OCI-M2 (cell line): ENCODE data around the gene RRAS.

Experiments
- DNase-seq: peaks from one replicate; lab custom pipeline; 2025; ENCODE audit not compliant: unreplicated experiment; lab: John Stamatoyannopoulos, UW

The RRAS gene

DNA sequence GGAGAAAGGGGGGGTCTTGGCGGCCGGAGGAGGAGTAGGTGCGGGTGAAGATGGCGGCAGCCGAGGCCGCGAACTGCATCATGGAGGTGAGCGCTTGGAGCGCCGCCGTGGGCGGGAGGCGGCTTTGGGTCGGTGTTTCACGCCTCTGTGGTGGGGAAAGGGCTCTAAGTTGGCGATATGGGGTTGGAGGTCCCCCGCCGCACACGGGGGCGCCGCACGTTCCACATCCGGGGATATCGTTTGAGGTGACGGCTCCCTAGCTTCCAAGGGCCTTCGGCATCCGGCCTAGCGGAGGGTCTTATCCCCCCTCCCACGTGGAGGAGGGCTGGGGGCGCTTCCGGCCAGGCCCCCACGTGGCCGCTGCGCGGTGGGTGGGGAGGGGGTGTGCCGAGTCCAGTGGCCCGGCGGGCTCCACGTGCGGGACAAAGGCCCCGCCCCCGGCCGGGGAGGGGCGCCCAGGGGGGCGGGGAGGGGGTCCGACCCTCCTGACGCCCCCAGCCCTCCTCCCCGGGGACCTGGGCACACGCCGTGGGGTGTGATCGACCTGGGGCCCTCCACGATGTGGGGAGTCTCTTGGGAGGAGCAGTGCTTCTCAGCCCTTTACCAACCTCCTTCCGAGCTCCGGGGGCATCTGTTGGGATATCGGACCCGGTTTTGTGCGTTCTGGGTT is 37.4 kb upstream of the RRAS start, which contains the start of gene PRMT1:
Gene PRMT1, plus strand, starts transcription at position 41 of the 670 bp plus-strand sequence. Its CDS starts 10 bp downstream, at position 51.
- no peak for DNase-seq

- DNase-seq = peak; percentile 99
Observed at GRCh38 chr19:49676784-49677230, 36.9 kb upstream of the RRAS start.

DNA sequence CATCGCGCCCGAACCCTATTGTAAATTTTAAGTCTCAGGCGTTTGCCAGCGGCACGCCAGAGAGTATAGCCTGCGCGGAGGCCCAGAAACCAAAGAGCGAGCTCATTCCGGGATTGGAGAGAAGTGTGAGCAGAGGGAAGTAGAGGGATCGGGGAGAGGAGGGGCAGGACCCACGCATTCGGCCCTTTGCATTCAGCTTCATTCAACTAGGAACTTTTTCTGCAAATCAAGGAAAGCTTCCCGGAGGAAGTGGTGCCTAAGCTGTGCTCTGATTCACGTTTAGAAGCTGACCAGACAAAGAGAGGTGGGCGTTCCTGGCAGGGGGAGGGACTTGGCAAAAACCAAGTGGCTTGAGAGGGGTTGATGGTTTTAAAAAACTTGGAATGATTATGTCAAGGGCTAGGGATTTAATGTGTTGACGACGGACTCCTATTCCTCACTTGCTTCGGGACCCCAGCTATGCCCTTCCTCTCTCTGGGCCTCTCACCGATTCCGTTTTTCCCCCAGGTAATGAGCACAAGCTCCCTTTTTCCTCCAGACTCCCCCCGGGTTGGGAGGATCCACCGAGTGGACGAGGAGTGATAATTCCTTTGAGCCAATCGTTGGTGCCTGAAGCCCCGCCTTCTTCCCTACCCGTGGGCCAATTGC is 36.3 kb upstream of the RRAS start:
- DNase-seq = peak; percentile 98

DNA sequence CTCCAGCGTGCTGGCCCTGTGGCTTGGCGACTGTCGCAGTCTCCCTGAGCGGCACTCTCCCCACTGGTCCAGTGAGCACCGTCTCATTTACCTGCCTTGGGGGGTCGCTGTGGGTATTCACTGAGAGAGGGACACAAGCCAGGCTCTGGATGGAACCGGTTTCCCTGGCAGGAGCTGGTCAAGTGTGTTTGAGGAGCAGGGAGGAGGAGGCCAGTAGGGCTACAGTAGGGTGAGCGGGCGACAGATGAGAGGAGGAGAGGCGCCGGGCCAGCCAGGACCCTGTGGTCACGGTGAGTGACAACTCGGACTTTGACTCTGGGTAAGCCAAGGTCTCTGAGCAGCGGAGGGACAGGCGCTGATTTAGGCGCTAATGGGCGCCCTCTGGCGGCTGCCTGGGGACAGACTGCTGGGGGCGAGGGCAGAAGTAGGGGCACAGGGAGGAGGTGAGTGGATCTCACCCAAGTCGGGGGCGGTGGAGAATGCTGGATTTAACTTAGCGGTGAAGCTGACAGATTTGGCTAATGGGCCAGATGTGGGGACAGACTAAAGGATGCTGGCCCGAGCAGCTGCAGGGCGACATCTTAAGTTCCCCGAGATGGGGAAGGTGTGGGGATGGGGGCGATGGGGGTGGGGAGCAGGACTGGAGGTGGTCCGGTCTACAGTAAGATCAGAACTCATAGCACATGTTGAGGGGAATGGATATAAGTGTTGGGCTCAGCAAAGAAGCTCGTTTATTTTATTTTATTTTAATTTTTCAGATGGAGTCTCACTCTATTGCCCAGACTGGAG is 32.4 kb upstream of the RRAS start:
- no peak for DNase-seq

DNA sequence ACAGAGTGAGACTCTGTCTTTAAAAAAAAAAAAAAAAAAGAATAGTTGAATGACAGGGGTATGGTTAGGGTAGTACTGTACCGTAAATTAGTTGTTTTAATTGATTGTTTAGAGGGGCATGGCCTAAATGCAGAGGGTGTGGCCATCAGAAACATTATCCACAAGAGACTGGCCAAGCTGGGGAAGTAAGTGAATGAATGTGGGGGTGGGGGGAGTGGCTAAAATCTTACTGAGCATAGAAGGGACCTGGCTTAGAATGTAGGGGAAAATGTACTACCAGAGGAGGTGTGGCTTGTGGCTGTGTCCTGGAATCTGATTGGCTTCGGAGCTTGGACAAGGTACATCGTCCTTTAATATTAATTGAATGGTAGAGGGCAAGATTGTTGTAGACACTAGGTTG is 29.6 kb upstream of the RRAS start:
- DNase-seq = no peak

DNA sequence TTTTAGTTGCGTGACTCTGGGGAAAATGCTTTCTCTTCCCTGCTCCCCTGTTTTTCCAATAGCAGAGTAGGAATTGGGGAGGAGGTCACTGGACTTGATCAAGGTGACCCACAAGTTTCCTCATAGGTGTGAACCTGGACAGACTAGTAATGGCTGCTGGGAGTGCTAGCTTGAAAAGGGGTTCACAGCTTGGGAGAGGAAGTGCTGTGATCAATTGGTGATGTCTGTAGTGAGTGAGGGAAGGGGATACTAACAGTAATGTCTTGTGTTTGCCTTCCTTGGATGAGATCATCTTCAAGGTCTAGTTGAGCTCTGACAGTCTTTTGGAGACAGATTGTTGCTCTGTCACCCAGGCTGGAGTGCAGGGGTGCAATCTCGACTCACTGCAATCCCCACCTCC is 27.5 kb upstream of the RRAS start:
- DNase-seq = no peak

GRCh38 chr19:49666120-49666444 is 26.1 kb upstream of the RRAS start:
- DNase-seq = no peak

GRCh38 chr19:49665351-49666119 is 25.6 kb upstream of the RRAS start, which contains the start of the genes BCL2L12 and IRF3:
Gene BCL2L12, plus strand, starts transcription at chr19:49665933. Its CDS starts 760 bp downstream, at chr19:49666693.
Gene IRF3, minus strand, starts transcription at chr19:49665857. Its CDS starts 1,019 bp downstream, at chr19:49664838.
- DNase-seq = peak; percentile 80

GRCh38 chr19:49665036-49665350 is 25.1 kb upstream of the RRAS start:
- DNase-seq = no peak

DNA sequence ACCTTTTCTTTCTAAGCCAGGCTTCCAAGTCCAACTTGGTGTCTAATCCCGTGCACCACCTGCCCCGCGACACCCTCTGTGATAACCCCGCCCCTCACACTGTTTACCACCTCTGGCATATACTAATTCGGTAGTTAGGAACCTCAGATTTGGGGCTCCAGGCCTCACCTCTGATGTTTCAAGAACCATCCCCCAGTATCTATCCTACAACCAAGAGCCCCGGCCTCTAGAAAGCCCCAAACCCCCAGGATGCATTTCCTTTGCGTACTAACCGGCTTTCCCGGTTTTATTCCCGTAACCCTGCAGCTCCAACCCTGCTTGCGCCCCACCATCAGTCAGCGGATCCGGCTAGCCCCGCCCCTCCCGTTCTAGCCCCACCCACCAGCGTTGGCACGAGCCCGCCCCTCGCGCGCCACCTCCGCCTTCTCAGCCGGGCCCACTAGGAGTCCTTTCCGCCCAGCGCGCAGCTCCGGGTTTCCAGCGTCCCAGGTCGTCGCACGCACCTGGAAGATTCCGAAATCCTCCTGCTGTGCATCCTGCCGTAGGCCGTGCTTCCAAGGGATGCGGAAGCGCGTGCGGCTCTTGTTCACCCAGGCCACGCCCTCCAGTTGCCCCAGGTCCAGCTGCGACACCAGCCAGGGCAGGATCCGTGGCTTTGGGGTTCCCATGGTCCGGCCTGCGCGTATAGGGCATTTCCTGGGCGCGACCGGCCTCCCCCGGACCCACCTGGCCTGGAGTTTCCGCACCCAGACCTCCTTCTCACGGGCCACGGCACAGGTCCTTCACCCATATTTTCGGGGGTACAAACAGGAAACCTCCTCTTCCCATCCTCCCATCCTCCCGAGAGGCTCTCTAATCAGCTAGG is 24.5 kb upstream of the RRAS start:
- peak; percentile 55 for DNase-seq

- DNase-seq = no peak
Observed at GRCh38 chr19:49663224-49663623, 23.3 kb upstream of the RRAS start.

DNA sequence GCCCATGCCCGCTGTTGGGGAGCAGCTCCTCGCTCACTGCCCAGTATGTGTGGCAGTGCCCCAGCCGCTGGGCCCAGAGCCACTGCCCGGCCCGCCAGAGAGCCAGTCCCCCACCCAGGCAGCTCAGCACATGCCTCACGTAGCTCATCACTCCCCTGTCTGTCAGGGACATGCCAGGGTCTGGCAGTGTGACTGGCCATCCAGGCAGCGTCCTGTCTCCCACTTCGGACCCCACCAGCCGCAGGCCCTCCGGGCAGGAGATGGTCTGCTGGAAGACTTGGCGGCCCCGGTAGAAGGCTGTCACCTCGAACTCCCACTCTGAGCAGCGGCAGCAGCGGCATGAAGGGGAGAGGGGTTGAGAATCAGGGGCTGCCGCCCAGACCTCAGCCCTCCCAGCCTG is 22.1 kb upstream of the RRAS start:
- no peak for DNase-seq

DNA sequence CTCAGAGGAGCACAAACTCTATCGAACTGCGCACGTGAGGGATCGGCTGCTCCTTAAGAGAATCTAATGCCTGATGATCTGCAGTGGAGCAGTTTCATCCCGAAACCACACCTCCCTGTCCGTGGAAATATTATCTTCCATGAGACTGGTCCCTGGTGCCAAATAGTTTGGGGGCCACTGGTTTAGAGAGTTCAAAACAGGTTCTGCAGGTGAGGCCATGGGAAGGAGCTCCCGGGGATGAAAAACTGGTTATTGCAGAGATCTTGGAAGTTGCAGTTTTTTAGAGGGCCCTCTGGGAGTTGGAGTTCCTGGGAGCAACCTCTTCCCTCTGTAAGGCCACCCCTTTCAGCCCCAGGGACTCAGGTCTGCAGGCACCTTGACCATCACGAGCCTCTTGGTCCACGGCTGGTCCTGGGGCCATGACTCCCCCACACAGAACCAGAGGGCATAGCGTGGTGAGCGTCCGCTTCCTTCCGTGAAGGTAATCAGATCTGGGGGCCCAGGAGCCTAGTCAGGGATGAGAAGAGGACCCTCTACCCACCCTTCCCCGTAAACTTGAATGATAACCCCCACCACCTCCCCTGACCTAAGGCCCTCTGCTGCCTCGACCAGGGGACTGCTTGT is 20.5 kb upstream of the RRAS start:
- DNase-seq = no peak

GRCh38 chr19:49658566-49659442 is 18.9 kb upstream of the RRAS start:
- no peak for DNase-seq

- no peak for DNase-seq
Observed at GRCh38 chr19:49658139-49658517, 18.2 kb upstream of the RRAS start.

GRCh38 chr19:49657493-49658138 is 17.7 kb upstream of the RRAS start:
- DNase-seq = no peak

GRCh38 chr19:49656456-49657109 is 16.6 kb upstream of the RRAS start:
- DNase-seq = no peak
